ENCODE data around the gene LRRC4C. TPM values are rescaled to one million over a fixed set of nuclear protein-coding genes. Genes with fewer than 3 reads are reported as not detected.
A peak's percentile ranks its signal among the peaks of the same experiment; 100 is the strongest.

LRRC4C gene
- polyA plus RNA-seq, 12 donors: 1.9 to 7.3 (median 3.2) TPM; not detected in 1

DNA sequence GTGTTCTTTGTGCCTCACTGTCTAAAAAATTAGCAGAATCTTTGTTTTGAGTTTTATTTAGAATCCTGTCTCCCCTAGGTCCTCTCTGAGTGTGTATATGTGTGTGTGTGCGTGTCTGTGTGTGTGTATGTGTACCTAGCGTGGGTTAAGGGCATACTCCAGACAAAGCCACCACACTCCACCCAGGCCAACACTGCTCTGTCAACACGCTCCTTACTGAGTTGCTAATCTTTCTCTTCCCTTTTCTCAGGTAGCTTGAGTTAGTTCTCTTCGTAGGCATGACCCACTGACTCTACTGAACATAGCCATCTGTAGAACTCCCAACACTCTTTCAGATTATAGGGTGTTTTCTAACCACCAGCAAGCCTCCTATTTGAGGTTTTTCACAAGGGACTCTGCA is 131.1 kb downstream of the LRRC4C start:
- DNase-seq: no peak

DNA sequence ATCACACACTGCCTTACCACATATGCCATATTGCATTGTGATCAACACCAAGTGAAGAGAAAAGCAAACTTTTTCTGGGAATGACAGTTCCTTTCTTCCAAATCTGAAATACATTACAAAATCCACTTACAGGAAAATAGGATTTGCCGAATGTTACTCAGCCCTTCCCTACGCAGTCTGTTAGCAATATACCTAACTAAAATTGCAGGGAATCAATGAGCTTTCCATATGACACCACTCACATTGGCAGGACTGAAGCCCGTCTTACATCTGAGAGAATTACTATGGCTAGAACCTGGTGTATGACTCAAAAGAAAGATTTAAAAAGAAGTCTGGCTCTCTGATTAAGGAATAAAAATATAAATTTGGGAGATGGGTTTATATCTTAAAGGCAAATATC is 136.0 kb downstream of the LRRC4C start:
- DNase-seq: peak; percentile 31

DNA sequence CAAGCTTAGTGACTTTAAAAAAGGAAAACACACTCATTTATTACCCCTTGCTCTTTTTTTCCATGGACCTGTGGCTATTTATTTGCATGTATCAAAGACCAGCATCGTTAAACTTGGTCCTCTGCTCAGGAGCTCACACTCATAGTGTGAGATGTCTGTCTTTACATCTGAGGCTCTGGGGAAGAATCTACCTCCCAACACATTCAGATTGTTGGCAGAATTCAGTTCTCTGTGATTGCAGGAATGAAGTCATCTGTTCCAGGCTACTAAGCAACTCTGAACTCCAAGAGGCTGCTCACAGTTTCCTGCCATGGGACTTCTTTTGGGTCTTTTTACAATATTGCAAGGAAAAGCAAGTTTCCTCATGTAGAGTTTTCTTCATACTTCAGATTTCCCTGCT is 138.8 kb downstream of the LRRC4C start:
- peak; percentile 52 for DNase-seq

DNA sequence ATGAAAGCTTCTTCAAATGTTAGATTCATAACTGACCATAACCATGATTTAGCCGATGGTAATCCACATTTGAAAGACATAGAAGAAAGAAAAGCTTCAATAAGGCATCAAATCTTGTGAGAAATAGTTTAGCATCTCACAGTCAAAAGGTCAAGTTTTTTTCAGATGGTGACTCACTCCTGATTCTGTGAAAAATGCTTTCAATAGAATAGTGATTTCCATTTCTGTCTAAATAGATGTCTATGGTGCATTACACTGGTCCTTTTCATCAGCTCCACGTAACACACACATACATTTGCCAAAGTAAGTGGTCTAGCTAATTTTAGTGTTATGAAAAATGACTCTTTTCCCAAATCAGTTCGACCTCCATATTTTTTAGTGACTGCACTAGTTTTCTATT is 139.2 kb downstream of the LRRC4C start:
- DNase-seq: peak; percentile 13

- no peak for DNase-seq
Measured at GRCh38 chr11:41319434-41319833, 140.0 kb downstream of the LRRC4C start.

- DNase-seq: no peak
Measured at GRCh38 chr11:41316751-41317150, 142.7 kb downstream of the LRRC4C start.

DNA sequence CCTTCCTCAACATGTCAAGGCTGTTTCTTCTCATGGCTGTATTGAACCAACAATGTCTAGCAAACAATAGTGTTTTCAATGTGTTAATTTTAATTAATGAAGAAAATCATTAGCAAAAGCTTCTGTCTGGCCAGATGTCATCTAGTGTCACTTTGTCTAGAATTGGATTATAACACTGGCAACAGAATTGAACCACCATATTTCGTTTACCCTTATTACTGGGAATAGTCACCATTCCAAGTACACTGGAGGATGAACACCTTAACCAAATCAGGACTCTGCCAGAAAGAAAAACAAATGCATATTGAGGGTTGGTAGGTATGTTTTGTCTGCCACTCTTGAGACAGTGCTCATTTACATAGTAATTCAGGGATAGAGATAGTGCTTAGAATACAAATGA is 146.2 kb downstream of the LRRC4C start:
- no peak for DNase-seq

DNA sequence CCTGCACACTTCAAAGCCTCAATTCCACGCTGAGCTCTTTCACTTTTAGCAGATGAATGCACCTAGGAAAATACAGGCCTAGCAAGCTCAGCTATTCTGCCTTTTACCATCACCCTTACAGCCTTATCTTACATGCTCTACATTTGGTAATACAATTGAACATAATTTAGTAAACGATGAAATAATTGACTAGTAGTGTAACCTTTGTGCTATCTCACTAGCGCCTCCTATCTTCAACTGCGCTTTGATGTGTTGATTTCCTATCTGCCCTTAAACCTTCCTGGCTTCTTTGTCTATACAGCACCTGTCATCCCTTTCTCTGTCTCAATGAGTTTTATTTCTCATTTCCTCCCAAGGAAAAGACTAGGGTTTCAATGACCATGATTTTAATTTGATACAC is 149.7 kb downstream of the LRRC4C start:
- DNase-seq: no peak

- no peak for DNase-seq
Measured at GRCh38 chr11:41309111-41309522, 150.3 kb downstream of the LRRC4C start.

DNA sequence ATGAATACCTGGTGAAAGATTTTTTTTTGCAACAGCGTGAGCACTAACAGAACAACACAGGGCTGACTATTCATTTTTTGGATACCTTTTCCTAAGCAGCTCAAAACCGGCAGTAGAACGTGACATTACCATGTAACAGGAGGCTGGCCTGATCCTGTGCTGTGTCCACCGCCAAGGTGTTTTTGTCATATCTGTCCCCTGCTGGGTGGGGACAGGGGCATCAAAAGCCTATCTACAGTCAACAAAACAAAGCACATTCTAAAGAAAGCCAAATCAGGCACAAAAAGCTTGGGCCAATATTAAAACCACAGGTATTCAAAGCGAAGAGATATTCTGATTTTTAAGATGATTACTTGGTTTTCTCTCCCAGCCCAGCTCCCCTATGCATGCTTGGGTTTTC is 151.2 kb downstream of the LRRC4C start:
- DNase-seq: no peak

DNA sequence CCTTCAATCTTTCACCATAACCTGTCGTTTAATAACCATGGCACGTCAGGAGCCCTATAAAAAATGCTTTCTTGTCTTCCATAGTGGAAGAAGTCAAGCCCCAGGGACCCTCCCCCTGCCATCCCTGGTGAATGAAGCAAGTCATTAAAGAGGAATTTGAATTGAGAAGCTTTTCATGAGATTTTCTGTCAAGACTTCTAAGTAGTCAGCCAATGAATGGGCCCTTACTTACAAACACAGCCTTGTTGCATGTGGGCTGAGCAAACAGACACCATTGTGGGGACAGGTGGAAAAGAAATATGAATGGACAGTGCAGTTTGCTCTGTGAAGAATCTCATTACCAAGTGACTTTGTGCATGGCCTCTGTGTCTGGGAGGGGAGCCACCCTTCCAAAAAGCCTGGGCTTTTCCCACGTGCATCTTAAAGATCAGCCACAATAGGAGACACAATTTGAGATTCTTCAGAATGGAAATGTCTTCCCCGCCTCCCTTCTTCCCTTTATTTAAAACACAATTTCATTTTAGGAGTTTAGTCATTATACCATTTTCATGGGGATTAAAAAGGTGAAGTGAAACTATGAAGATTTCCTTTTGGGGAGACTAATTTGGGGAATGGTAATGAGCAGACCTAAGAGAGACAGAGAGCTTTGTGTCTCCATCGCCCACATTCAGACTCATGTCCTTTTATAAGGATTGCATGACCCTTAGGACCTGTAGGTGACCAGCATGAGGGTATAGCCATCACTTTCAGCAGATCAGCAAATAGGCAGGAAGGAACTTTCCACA is 152.0 kb downstream of the LRRC4C start:
- no peak for DNase-seq

DNA sequence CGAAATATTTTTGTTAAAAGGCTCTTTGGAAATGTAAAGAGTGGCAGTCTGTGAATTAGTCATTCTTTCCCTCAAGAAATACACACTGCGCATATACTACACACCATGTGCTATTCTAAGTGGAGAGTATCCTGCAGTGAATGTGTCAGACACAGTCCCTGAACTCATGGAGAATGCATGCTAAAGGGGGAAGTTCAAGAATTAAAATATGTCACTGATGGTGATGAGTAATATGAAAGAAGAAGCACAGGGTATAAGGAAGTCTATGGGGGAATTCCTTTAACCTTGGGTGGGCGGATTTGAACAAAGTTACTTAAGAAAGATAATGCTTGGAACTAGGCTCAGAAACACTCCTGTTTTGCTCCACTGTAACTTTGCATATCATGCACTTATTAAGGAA is 153.0 kb downstream of the LRRC4C start:
- DNase-seq: no peak

DNA sequence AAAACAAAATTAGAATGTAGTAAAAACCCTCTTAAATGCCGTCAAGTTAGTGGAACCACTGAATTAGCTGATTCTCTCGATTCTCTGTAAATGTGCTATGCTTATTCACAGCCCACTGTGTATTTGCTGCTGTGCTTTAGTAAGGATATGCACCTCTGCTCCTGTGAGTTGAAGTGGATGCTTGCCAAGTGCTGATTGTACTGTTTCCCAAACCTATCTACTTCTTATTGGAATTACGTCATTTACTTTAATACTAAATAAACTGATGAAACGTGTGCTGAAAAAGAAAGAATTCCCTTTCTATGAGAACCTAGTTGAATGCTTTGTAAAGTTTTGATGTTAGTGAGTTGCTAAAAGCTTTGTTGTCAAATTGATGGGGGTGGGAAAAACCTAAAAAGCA is 158.4 kb downstream of the LRRC4C start:
- no peak for DNase-seq

- no peak for DNase-seq
Measured at GRCh38 chr11:41289408-41289807, 170.0 kb downstream of the LRRC4C start.

- DNase-seq: no peak
Measured at GRCh38 chr11:41286751-41287150, 172.7 kb downstream of the LRRC4C start.

DNA sequence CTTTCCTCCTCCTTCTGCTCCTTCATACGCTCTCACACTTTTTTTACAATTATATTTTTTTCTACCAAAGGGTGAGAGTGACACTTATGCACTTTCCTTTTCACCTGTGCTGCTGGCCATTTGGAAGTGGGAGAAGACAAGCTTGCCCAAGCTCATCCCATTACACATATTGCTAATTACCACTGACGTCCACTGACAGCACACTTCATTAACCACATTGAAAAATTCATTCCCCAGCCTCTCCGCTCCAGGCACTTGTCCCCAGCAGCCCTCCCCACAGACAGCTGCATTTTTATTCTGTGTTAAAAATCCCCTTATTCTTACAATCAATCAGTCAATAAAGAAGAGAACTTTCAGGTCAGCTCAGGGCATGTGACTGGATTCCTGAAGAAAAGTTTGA is 175.1 kb downstream of the LRRC4C start:
- DNase-seq: no peak

GRCh38 chr11:41283191-41283930 is 176.1 kb downstream of the LRRC4C start:
- no peak for DNase-seq

- peak; percentile 67 for DNase-seq
Measured at GRCh38 chr11:41282395-41282794, 177.1 kb downstream of the LRRC4C start.

GRCh38 chr11:41281131-41281742 is 178.2 kb downstream of the LRRC4C start:
- no peak for DNase-seq

DNA sequence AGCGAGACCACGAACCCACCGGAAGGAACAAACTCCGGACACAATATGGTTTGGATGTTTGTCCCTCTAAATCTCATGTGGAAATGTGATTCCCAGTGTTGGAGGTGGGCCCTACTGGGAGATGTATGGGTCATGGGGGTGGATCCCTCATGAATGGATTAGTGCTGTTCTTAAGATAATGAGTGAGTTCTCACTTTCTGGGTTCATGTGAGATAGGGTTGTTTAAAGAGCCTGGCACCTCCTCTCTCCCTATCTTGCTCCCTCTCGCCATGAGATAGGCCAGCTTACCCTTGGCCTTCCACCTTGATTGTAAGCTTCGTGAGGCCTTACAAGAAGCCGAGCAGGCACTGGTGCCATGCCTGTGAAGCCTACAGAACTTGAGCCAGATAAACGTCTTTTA is 184.6 kb downstream of the LRRC4C start:
- no peak for DNase-seq

DNA sequence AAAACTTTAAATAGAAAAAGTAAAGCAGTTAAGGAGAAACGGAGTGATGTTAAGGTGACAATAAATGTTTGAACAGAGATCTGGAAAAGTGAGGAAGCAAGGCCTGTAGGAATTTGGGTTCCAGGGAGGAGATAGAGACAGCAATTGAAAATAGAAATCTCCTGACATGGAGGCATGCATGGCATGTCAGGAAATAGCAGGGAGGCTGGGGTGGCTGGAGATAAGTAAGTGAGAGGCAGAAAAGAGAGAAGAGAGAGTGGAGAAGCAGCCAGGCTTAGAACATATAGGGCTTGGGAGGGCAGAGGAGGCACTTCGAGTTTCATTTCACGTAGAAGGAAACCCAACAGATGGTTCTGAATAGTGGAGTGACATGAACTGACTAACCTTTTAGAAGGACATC is 185.5 kb downstream of the LRRC4C start:
- no peak for DNase-seq

DNA sequence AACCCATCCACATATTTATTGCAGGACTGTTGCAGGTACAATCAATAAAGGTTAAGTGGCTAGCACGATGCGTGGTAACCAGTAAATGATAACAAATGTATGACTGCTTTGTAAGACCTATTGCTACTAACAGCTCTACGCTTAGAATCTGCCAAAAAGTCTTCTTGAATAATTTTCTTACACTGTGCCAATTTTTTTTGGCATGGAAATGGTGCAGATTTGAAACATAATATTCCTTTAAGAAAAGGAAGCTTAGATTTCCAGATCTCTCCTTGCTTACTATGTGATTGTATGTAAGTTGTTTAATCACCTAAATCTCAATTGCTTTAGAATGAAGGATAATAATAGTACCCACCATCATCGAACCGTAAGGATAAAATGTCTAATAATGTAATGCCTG is 192.0 kb downstream of the LRRC4C start:
- no peak for DNase-seq

DNA sequence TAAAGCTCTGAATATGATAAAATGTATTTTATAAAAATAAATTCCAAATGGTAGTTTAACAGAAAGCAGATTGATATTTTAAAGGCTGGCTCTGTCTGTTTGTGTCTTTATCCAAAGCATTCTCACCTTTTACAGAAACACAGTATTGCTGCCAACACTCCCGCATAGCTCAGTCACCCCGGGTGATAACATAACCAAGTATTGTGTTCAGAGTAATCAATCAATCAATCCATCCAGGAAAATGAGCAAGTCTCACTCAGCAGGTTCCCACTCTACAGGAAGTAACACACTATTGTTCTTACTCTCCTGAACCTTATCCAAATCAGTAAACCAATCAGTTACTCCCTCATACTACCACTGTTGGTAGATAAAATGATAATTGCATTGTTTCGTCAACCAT is 203.4 kb downstream of the LRRC4C start:
- DNase-seq: no peak
